ENCODE measurements around the gene FIGN.

FIGN gene

GRCh38 chr2:163757814-163758213, 22.0 kb upstream of the FIGN start:
- DNase-seq (ENCODE audit: low spot score in 2 of 2): no peak
- Histone ChIP-seq H3K9me3 (no peaks in the 10 kb centered on the region), H3K27me3 (ENCODE audit: low read depth) (no peaks in the 10 kb centered on the region), H3K4me3 (no peak overlapping the region), H3K4me1 (peaks cover 2% of the 10 kb centered on the region), H3K36me3 (replicated peaks) (no peaks in the 10 kb centered on the region)
- in situ Hi-C loops (cut with MboI; ENCODE audit: low sequenced_read_pairs): no loop called here

- H3K4me1 ChIP-seq: peaks cover 3% of the 10 kb centered on the region
- H3K4me3 ChIP-seq: no peak overlapping the region
- DNase-seq (ENCODE audit: low spot score in 2 of 2): no peak
- no peaks in the 10 kb centered on the region for H3K36me3 ChIP-seq (replicated peaks)
- no peaks in the 10 kb centered on the region for H3K27me3 ChIP-seq (ENCODE audit: low read depth)
- in situ Hi-C loops (cut with MboI; ENCODE audit: low sequenced_read_pairs): no loop called here
- H3K9me3 ChIP-seq: no peaks in the 10 kb centered on the region
These were observed 20.8 kb upstream of the FIGN start for GRCh38 chr2:163756588-163756987.

GRCh38 chr2:163755366-163755765, 19.6 kb upstream of the FIGN start:
- no peak overlapping the region for H3K4me3 ChIP-seq
- H3K27me3 ChIP-seq (ENCODE audit: low read depth): no peaks in the 10 kb centered on the region
- no peak for DNase-seq (ENCODE audit: low spot score in 2 of 2)
- no peaks in the 10 kb centered on the region for H3K9me3 ChIP-seq
- no peaks in the 10 kb centered on the region for H3K36me3 ChIP-seq (replicated peaks)
- peaks cover 3% of the 10 kb centered on the region for H3K4me1 ChIP-seq
- in situ Hi-C loops (cut with MboI; ENCODE audit: low sequenced_read_pairs): no loop called here

GRCh38 chr2:163753726-163754125, 17.9 kb upstream of the FIGN start:
- H3K9me3 ChIP-seq: no peaks in the 10 kb centered on the region
- H3K4me3 ChIP-seq: no peak overlapping the region
- in situ Hi-C loops (cut with MboI; ENCODE audit: low sequenced_read_pairs): no loop called here
- peaks cover 3% of the 10 kb centered on the region for H3K4me1 ChIP-seq
- no peaks in the 10 kb centered on the region for H3K27me3 ChIP-seq (ENCODE audit: low read depth)
- H3K36me3 ChIP-seq (replicated peaks): no peaks in the 10 kb centered on the region
- DNase-seq (ENCODE audit: low spot score in 2 of 2): no peak

GRCh38 chr2:163752267-163752666, 16.5 kb upstream of the FIGN start:
- in situ Hi-C loops (cut with MboI; ENCODE audit: low sequenced_read_pairs): no loop called here
- no peaks in the 10 kb centered on the region for H3K27me3 ChIP-seq (ENCODE audit: low read depth)
- no peaks in the 10 kb centered on the region for H3K36me3 ChIP-seq (replicated peaks)
- peaks cover 3% of the 10 kb centered on the region for H3K4me1 ChIP-seq
- no peak overlapping the region for H3K4me3 ChIP-seq
- H3K9me3 ChIP-seq: no peaks in the 10 kb centered on the region
- DNase-seq (ENCODE audit: low spot score in 2 of 2): no peak

GRCh38 chr2:163751696-163752095, 15.9 kb upstream of the FIGN start:
- Histone ChIP-seq H3K27me3 (ENCODE audit: low read depth) (no peaks in the 10 kb centered on the region), H3K36me3 (replicated peaks) (no peaks in the 10 kb centered on the region), H3K9me3 (no peaks in the 10 kb centered on the region), H3K4me1 (peaks cover 3% of the 10 kb centered on the region), H3K4me3 (no peak overlapping the region)
- in situ Hi-C loops (cut with MboI; ENCODE audit: low sequenced_read_pairs): no loop called here
- no peak for DNase-seq (ENCODE audit: low spot score in 2 of 2)

GRCh38 chr2:163748420-163748819, 12.6 kb upstream of the FIGN start:
- H3K4me1 ChIP-seq: peaks cover 3% of the 10 kb centered on the region
- H3K27me3 ChIP-seq (ENCODE audit: low read depth): no peaks in the 10 kb centered on the region
- H3K36me3 ChIP-seq (replicated peaks): no peaks in the 10 kb centered on the region
- no peaks in the 10 kb centered on the region for H3K9me3 ChIP-seq
- DNase-seq (ENCODE audit: low spot score in 2 of 2): no peak
- no peak overlapping the region for H3K4me3 ChIP-seq
- in situ Hi-C loops (cut with MboI; ENCODE audit: low sequenced_read_pairs): no loop called here

- DNase-seq (ENCODE audit: low spot score in 2 of 2): no peak
- in situ Hi-C loops (cut with MboI; ENCODE audit: low sequenced_read_pairs): no loop called here
- no peaks in the 10 kb centered on the region for H3K9me3 ChIP-seq
- no peaks in the 10 kb centered on the region for H3K36me3 ChIP-seq (replicated peaks)
- H3K27me3 ChIP-seq (ENCODE audit: low read depth): no peaks in the 10 kb centered on the region
- no peak overlapping the region for H3K4me3 ChIP-seq
- H3K4me1 ChIP-seq: peaks cover 6% of the 10 kb centered on the region
These were observed 5.6 kb upstream of the FIGN start for GRCh38 chr2:163741435-163741834.

GRCh38 chr2:163737563-163737962, 1.8 kb upstream of the FIGN start:
- no peak for DNase-seq (ENCODE audit: low spot score in 2 of 2)
- Histone ChIP-seq H3K27me3 (ENCODE audit: low read depth) (no peaks in the 10 kb centered on the region), H3K9me3 (no peaks in the 10 kb centered on the region), H3K4me3 (no peak overlapping the region), H3K4me1 (peaks cover 12% of the 10 kb centered on the region), H3K36me3 (replicated peaks) (no peaks in the 10 kb centered on the region)
- in situ Hi-C loops (cut with MboI; ENCODE audit: low sequenced_read_pairs): no loop called here

GRCh38 chr2:163737190-163737439, 1.3 kb upstream of the FIGN start:
- no peaks in the 10 kb centered on the region for H3K9me3 ChIP-seq
- peak overlapping the region; percentile 66 for H3K4me3 ChIP-seq
- no peaks in the 10 kb centered on the region for H3K27me3 ChIP-seq (ENCODE audit: low read depth)
- in situ Hi-C loops (cut with MboI; ENCODE audit: low sequenced_read_pairs): no loop called here
- H3K4me1 ChIP-seq: peaks cover 16% of the 10 kb centered on the region
- peak in 1 of 2 experiments; percentile 60 for DNase-seq (ENCODE audit: low spot score in 2 of 2)
- no peaks in the 10 kb centered on the region for H3K36me3 ChIP-seq (replicated peaks)

- in situ Hi-C loops (cut with MboI; ENCODE audit: low sequenced_read_pairs): no loop called here
- H3K4me3 ChIP-seq: peak overlapping the region; percentile 66
- no peaks in the 10 kb centered on the region for H3K36me3 ChIP-seq (replicated peaks)
- H3K4me1 ChIP-seq: peaks cover 21% of the 10 kb centered on the region
- peak; percentile 52 to 81 for DNase-seq (ENCODE audit: low spot score in 2 of 2)
- no peaks in the 10 kb centered on the region for H3K27me3 ChIP-seq (ENCODE audit: low read depth)
- no peaks in the 10 kb centered on the region for H3K9me3 ChIP-seq
These were observed 803 bp upstream of the FIGN start for GRCh38 chr2:163736433-163737189.

GRCh38 chr2:163734881-163735684, 725 bp downstream of the FIGN start:
- H3K4me1 ChIP-seq: peaks cover 35% of the 10 kb centered on the region
- H3K27me3 ChIP-seq (ENCODE audit: low read depth): no peaks in the 10 kb centered on the region
- H3K9me3 ChIP-seq: no peaks in the 10 kb centered on the region
- peak; percentile 59 to 95 for DNase-seq (ENCODE audit: low spot score in 2 of 2)
- in situ Hi-C loops (cut with MboI; ENCODE audit: low sequenced_read_pairs): no loop called here
- peak overlapping the region; percentile 66 for H3K4me3 ChIP-seq
- no peaks in the 10 kb centered on the region for H3K36me3 ChIP-seq (replicated peaks)

- peak in 1 of 2 experiments; percentile 35 for DNase-seq (ENCODE audit: low spot score in 2 of 2)
- Histone ChIP-seq H3K4me3 (peak overlapping the region; percentile 66), H3K9me3 (no peaks in the 10 kb centered on the region), H3K36me3 (replicated peaks) (no peaks in the 10 kb centered on the region), H3K4me1 (peaks cover 35% of the 10 kb centered on the region), H3K27me3 (ENCODE audit: low read depth) (no peaks in the 10 kb centered on the region)
- in situ Hi-C loops (cut with MboI; ENCODE audit: low sequenced_read_pairs): no loop called here
These were observed 1.4 kb downstream of the FIGN start for GRCh38 chr2:163734401-163734800.

GRCh38 chr2:163733956-163734355, 1.9 kb downstream of the FIGN start:
- Histone ChIP-seq H3K36me3 (replicated peaks) (no peaks in the 10 kb centered on the region), H3K27me3 (ENCODE audit: low read depth) (no peaks in the 10 kb centered on the region), H3K9me3 (no peaks in the 10 kb centered on the region), H3K4me1 (peaks cover 35% of the 10 kb centered on the region), H3K4me3 (peak overlapping the region; percentile 66)
- no peak for DNase-seq (ENCODE audit: low spot score in 2 of 2)
- in situ Hi-C loops (cut with MboI; ENCODE audit: low sequenced_read_pairs): no loop called here

Measured in HAP-1 (cell line).